Prostate gland (tissue), 2 donors: ENCODE data around the gene TSHZ2.

Experiments
- POLR2A ChIP-seq: fragments of 450-650 bp; IDR thresholded peaks from one replicate; pipeline ENCODE4 v1.6.1; 2016; ENCODE audit warnings: antibody characterized with exemption, mild to moderate bottlenecking
- TF ChIP-seq, protein P1 (sequence below), 4 experiments: fragments of 200-600 bp in 2 of 4; fragments of 450-650 bp in 2 of 4; sonication (generic) in 2 of 4; IDR thresholded peaks; 1 replicate in 3 of 4; 2 replicates in 1 of 4; pipeline ENCODE4 v1.5.1; 2016 to 2019; ENCODE audit warnings: antibody characterized with exemption in 4 of 4, mild to moderate bottlenecking in 2 of 4, moderate library complexity in 2 of 4

GRCh38 chr20:53510262-53510661 lies 538.1 kb downstream of the TSHZ2 start:
- TF ChIP-seq, protein P1, sequence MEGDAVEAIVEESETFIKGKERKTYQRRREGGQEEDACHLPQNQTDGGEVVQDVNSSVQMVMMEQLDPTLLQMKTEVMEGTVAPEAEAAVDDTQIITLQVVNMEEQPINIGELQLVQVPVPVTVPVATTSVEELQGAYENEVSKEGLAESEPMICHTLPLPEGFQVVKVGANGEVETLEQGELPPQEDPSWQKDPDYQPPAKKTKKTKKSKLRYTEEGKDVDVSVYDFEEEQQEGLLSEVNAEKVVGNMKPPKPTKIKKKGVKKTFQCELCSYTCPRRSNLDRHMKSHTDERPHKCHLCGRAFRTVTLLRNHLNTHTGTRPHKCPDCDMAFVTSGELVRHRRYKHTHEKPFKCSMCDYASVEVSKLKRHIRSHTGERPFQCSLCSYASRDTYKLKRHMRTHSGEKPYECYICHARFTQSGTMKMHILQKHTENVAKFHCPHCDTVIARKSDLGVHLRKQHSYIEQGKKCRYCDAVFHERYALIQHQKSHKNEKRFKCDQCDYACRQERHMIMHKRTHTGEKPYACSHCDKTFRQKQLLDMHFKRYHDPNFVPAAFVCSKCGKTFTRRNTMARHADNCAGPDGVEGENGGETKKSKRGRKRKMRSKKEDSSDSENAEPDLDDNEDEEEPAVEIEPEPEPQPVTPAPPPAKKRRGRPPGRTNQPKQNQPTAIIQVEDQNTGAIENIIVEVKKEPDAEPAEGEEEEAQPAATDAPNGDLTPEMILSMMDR (IDR thresholded peaks at IDR 0.05): no peak
- TF ChIP-seq POLR2A: no peak
